ENCODE measurements around the gene RAB1A.

DNA sequence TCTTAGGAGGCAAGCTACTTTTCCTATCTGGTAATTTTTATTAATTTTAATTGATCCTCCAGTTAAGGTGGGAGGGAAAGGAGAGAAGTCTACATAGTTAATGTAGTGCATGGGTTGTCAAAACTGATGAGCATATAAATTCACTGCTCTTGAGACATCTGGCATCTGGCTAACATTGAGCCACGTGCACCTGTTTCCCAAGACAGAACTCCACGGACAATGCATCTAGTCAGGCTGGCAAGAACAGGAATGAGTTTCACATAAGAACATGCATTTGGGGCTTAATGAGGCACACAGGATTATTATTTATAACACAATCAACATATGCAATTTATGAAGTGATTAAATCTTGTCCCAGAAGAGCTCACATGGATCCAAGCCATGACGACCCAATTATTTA lies 16.2 kb upstream of the RAB1A start:
- TF ChIP-seq, protein P1, sequence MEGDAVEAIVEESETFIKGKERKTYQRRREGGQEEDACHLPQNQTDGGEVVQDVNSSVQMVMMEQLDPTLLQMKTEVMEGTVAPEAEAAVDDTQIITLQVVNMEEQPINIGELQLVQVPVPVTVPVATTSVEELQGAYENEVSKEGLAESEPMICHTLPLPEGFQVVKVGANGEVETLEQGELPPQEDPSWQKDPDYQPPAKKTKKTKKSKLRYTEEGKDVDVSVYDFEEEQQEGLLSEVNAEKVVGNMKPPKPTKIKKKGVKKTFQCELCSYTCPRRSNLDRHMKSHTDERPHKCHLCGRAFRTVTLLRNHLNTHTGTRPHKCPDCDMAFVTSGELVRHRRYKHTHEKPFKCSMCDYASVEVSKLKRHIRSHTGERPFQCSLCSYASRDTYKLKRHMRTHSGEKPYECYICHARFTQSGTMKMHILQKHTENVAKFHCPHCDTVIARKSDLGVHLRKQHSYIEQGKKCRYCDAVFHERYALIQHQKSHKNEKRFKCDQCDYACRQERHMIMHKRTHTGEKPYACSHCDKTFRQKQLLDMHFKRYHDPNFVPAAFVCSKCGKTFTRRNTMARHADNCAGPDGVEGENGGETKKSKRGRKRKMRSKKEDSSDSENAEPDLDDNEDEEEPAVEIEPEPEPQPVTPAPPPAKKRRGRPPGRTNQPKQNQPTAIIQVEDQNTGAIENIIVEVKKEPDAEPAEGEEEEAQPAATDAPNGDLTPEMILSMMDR (IDR thresholded peaks at IDR 0.05): no peak
- no peak for TF ChIP-seq TP53 (CRISPR knock-in tag; IDR thresholded peaks at IDR 0.05)
- no peak for TF ChIP-seq KDM5A (IDR thresholded peaks at IDR 0.05)
- no peak for TF ChIP-seq RCOR1 (IDR thresholded peaks at IDR 0.05; ENCODE audit: low read depth, low read length)
- TF ChIP-seq POLR2A (IDR thresholded peaks at IDR 0.05; ENCODE audit: low read length): no peak
- TF ChIP-seq ZC3H11A (IDR thresholded peaks at IDR 0.05): no peak
- no peak for TF ChIP-seq MYC (IDR thresholded peaks at IDR 0.05; ENCODE audit: borderline replicate concordance, low read length)
- TF ChIP-seq, protein P2, sequence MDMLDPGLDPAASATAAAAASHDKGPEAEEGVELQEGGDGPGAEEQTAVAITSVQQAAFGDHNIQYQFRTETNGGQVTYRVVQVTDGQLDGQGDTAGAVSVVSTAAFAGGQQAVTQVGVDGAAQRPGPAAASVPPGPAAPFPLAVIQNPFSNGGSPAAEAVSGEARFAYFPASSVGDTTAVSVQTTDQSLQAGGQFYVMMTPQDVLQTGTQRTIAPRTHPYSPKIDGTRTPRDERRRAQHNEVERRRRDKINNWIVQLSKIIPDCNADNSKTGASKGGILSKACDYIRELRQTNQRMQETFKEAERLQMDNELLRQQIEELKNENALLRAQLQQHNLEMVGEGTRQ (IDR thresholded peaks at IDR 0.05): no peak

All from A549 (cell line).